ENCODE measurements around the gene SSC5D. TPM values are rescaled to one million over a fixed set of nuclear protein-coding genes. Genes with fewer than 3 reads are reported as not detected.

The SSC5D gene
- polyA plus RNA-seq, 1 donor (not counting 4 experiments of a cell fraction or from before 2014, with no cell fraction given) = not detected

- H3K4me2 ChIP-seq (ENCODE audit: control insufficient read depth, extremely low read depth, insufficient read depth, low read depth, low read length) = no peak overlapping the region
- H3K4me1 ChIP-seq (ENCODE audit: control insufficient read depth, extremely low read depth, insufficient read depth, low read length) = peaks cover 6% of the 10 kb centered on the region
- FAIRE-seq = no peak
- H3K9me1 ChIP-seq (ENCODE audit: control insufficient read depth, extremely low read depth, insufficient read depth, low read length) = no peaks in the 10 kb centered on the region
- no peaks in the 10 kb centered on the region for H4K20me1 ChIP-seq (ENCODE audit: control insufficient read depth, extremely low read depth, insufficient read depth, low read length)
- dilution Hi-C loops (cut with MboI; ENCODE audit: extremely low pct_ligation_motif_present, low sequenced_read_pairs) = no loop called here
- no peak for DNase-seq (ENCODE audit: low read depth, low spot score)
- H3K9ac ChIP-seq (ENCODE audit: control insufficient read depth, extremely low read depth, insufficient read depth, low read length) = no peak overlapping the region
- no peaks in the 10 kb centered on the region for H3K9me3 ChIP-seq (ENCODE audit: control insufficient read depth, low read depth, low read length)
- H3K4me3 ChIP-seq (ENCODE audit: control insufficient read depth in 2 of 3, extremely low read depth in 1 of 3, insufficient read depth in 2 of 3, low read depth in 1 of 3, low read length in 3 of 3) = no peak overlapping the region
- no peak overlapping the region for H2AFZ ChIP-seq (ENCODE audit: control insufficient read depth, low read length)
- TF ChIP-seq EZH2 (IDR thresholded peaks at IDR 0.05; ENCODE audit: low read length) (no peak), CTCF (optimal IDR thresholded peaks at IDR 0.05 in 1 of 3, IDR thresholded peaks at IDR 0.05 in 1 of 3, conservative IDR thresholded peaks at IDR 0.05 in 1 of 3; ENCODE audit: extremely low read depth in 1 of 3, insufficient read depth in 2 of 3, low read length in 3 of 3) (no peak)
- H3K27ac ChIP-seq (ENCODE audit: control insufficient read depth, insufficient read depth, low read length) = no peak overlapping the region
- peaks cover 48% of the 10 kb centered on the region for H3K27me3 ChIP-seq (ENCODE audit: control insufficient read depth, extremely low read depth, insufficient read depth, low read length)
- H3K79me2 ChIP-seq (ENCODE audit: control insufficient read depth, insufficient read depth, low read length) = no peaks in the 10 kb centered on the region
- no peaks in the 10 kb centered on the region for H3K36me3 ChIP-seq (ENCODE audit: control insufficient read depth in 2 of 2, extremely low read depth in 1 of 2, insufficient read depth in 2 of 2, low read length in 2 of 2)
Observed at GRCh38 chr19:55493645-55494171, 5.5 kb downstream of the SSC5D start.

DNA sequence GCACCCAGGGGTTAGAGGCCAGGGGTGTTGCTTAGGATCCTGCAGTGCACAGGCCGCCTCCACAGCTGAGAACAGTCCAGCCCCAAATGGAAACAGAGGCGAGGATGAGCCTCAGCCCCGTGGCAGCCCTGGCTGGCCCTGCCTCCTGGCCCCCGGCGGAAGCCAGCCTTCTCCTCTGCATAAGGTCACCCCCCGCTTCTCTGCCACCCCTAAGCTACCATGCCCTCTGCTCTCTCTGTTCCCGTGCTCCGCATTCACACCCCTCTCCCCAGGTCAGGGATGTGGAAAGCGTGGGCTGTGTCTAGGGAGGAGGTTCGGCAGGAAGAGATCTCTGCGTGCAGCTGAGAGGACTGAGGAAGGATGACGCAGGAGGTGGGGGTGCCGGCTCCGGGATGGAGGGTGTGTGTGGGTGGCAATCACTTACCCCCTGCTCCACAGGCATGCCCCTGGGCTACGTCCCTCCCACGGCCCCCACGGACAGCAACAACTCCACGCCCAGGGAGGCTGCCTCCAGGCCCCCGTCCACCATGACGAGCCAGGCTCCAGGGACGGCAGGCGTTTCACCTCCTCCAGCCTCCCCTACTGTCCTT is 6.0 kb downstream of the SSC5D start:
- no peak overlapping the region for H2AFZ ChIP-seq (ENCODE audit: control insufficient read depth, low read length)
- DNase-seq (ENCODE audit: low read depth, low spot score) (no peak), FAIRE-seq (no peak)
- no peak overlapping the region for H3K9ac ChIP-seq (ENCODE audit: control insufficient read depth, extremely low read depth, insufficient read depth, low read length)
- TF ChIP-seq EZH2 (IDR thresholded peaks at IDR 0.05; ENCODE audit: low read length) (no peak), CTCF (optimal IDR thresholded peaks at IDR 0.05 in 1 of 3, IDR thresholded peaks at IDR 0.05 in 1 of 3, conservative IDR thresholded peaks at IDR 0.05 in 1 of 3; ENCODE audit: extremely low read depth in 1 of 3, insufficient read depth in 2 of 3, low read length in 3 of 3) (no peak)
- peaks cover 6% of the 10 kb centered on the region for H3K4me1 ChIP-seq (ENCODE audit: control insufficient read depth, extremely low read depth, insufficient read depth, low read length)
- no peaks in the 10 kb centered on the region for H3K9me1 ChIP-seq (ENCODE audit: control insufficient read depth, extremely low read depth, insufficient read depth, low read length)
- no peak overlapping the region for H3K4me2 ChIP-seq (ENCODE audit: control insufficient read depth, extremely low read depth, insufficient read depth, low read depth, low read length)
- H3K9me3 ChIP-seq (ENCODE audit: control insufficient read depth, low read depth, low read length) = no peaks in the 10 kb centered on the region
- dilution Hi-C loops (cut with MboI; ENCODE audit: extremely low pct_ligation_motif_present, low sequenced_read_pairs) = no loop called here
- H3K27me3 ChIP-seq (ENCODE audit: control insufficient read depth, extremely low read depth, insufficient read depth, low read length) = peaks cover 50% of the 10 kb centered on the region
- no peaks in the 10 kb centered on the region for H4K20me1 ChIP-seq (ENCODE audit: control insufficient read depth, extremely low read depth, insufficient read depth, low read length)
- H3K79me2 ChIP-seq (ENCODE audit: control insufficient read depth, insufficient read depth, low read length) = no peaks in the 10 kb centered on the region
- no peak overlapping the region for H3K4me3 ChIP-seq (ENCODE audit: control insufficient read depth in 2 of 3, extremely low read depth in 1 of 3, insufficient read depth in 2 of 3, low read depth in 1 of 3, low read length in 3 of 3)
- H3K27ac ChIP-seq (ENCODE audit: control insufficient read depth, insufficient read depth, low read length) = no peak overlapping the region
- H3K36me3 ChIP-seq (ENCODE audit: control insufficient read depth in 2 of 2, extremely low read depth in 1 of 2, insufficient read depth in 2 of 2, low read length in 2 of 2) = no peaks in the 10 kb centered on the region

Measured in keratinocyte (primary cell).